K562 (cell line): ENCODE results near the gene HNRNPA3. TPM values are rescaled to one million over a fixed set of nuclear protein-coding genes. Genes with fewer than 3 reads are reported as not detected.

Experiments
- COPS2 ChIP-seq: fragments of 450-650 bp; conservative IDR thresholded peaks from 2 replicates; pipeline ENCODE4 v1.6.1; 2016; ENCODE audit warnings: mild to moderate bottlenecking, moderate library complexity
- ELF1 ChIP-seq: fragments of 200-800 bp; sonication (Bioruptor generic); IDR thresholded peaks from 2 replicates; pipeline ENCODE4 v1.6.1; 2016; ENCODE audit warnings: missing genetic modification characterization, missing compliant biosample characterization
- ETV1 ChIP-seq: fragments of 450-650 bp; conservative IDR thresholded peaks from 2 replicates; pipeline ENCODE4 v1.6.1; 2016; ENCODE audit warnings: missing genetic modification characterization, control low read depth, low read depth, missing compliant biosample characterization
- GTF2A2 ChIP-seq: IDR thresholded peaks from 2 replicates; pipeline ENCODE4 v1.6.1; 2016; ENCODE audit warnings: mild to moderate bottlenecking, missing genetic modification characterization, missing compliant biosample characterization
- HDAC3 ChIP-seq: fragments of 450-650 bp; IDR thresholded peaks from 2 replicates; pipeline ENCODE4 v1.6.1; 2018; ENCODE audit warnings: borderline replicate concordance, mild to moderate bottlenecking, moderate library complexity; ENCODE audit not compliant: partially characterized antibody
- HDAC8 ChIP-seq: fragments of 450-650 bp; IDR thresholded peaks from 2 replicates; pipeline ENCODE4 v1.6.1; 2016; ENCODE audit warnings: mild to moderate bottlenecking, missing genetic modification characterization, moderate library complexity, missing compliant biosample characterization
- HNRNPLL ChIP-seq: fragments of 200-400 bp; formaldehyde crosslinking; IDR thresholded peaks from 2 replicates; pipeline ENCODE4 v1.6.1; 2017; ENCODE audit warnings: low read length, low read depth, mild to moderate bottlenecking; ENCODE audit not compliant: poor library complexity, severe bottlenecking
- KDM2B ChIP-seq: fragments of 250-450 bp; sonication (Bioruptor Pico); IDR thresholded peaks from 2 replicates; pipeline ENCODE4 v1.8.0; 2021; ENCODE audit warnings: mild to moderate bottlenecking, moderate library complexity
- NR4A1 ChIP-seq, 2 experiments: fragments of 250-450 bp in 1 of 2; fragments of 450-650 bp in 1 of 2; sonication (Bioruptor Pico) in 1 of 2; IDR thresholded peaks; 2 replicates each; pipeline versions ENCODE4 v1.4.0 to v1.6.1; 2016 to 2020; ENCODE audit warnings: mild to moderate bottlenecking in 2 of 2, missing compliant biosample characterization in 1 of 2, missing genetic modification characterization in 1 of 2, moderate library complexity in 1 of 2
- OTX1 ChIP-seq: fragments of 450-650 bp; formaldehyde crosslinking; IDR thresholded peaks from 2 replicates; pipeline ENCODE4 v1.4.0; 2022; ENCODE audit warnings: mild to moderate bottlenecking
- PTBP1 ChIP-seq: fragments of 200-400 bp; formaldehyde crosslinking; IDR thresholded peaks from 2 replicates; pipeline ENCODE4 v1.6.1; 2017; ENCODE audit warnings: low read depth, low read length
- PURB ChIP-seq: sonication (generic); formaldehyde crosslinking; IDR thresholded peaks from 2 replicates; pipeline ENCODE4 v1.9.0; 2021; ENCODE audit warnings: low read depth, mild to moderate bottlenecking, missing genetic modification reagents
- RFX5 ChIP-seq: IDR thresholded peaks from 2 replicates; pipeline ENCODE4 v1.6.1; 2011; ENCODE audit warnings: low read depth, mild to moderate bottlenecking, improper control_type of control experiment, low read length
- SMC3 ChIP-seq: conservative IDR thresholded peaks from 2 replicates; pipeline ENCODE4 v1.6.1; 2011; ENCODE audit warnings: low read depth, low read length, improper control_type of control experiment; ENCODE audit not compliant: insufficient read depth
- SRF ChIP-seq, 2 experiments: fragments of 250-450, 450-650 bp in 1 of 2; sonication (Bioruptor Pico) in 1 of 2; sonication (generic) in 1 of 2; formaldehyde crosslinking; IDR thresholded peaks; 2 replicates each; pipeline versions ENCODE4 v1.5.0 to v1.5.1; 2020 to 2022; ENCODE audit warnings: mild to moderate bottlenecking in 1 of 2, missing genetic modification reagents in 1 of 2
- TBL1XR1 ChIP-seq, 2 experiments: IDR thresholded peaks; 2 replicates each; pipeline ENCODE4 v1.6.1; 2012; ENCODE audit warnings: improper control_type of control experiment in 2 of 2, low read length in 2 of 2, mild to moderate bottlenecking in 1 of 2
- TEAD4 ChIP-seq, 2 experiments: sonication (generic) in 1 of 2; formaldehyde crosslinking in 1 of 2; IDR thresholded peaks; 2 replicates each; pipeline versions ENCODE4 v1.6.1 to v1.8.0; 2012 to 2022; ENCODE audit warnings: borderline replicate concordance in 1 of 2, inconsistent platforms in 1 of 2, low read length in 1 of 2, mild to moderate bottlenecking in 1 of 2, missing genetic modification reagents in 1 of 2
- TOE1 ChIP-seq, 2 experiments: fragments of 450-650 bp in 1 of 2; sonication (generic) in 1 of 2; formaldehyde crosslinking in 1 of 2; IDR thresholded peaks; 2 replicates each; pipeline versions ENCODE4 v1.7.1 to v1.8.0; 2016 to 2022; ENCODE audit warnings: borderline replicate concordance in 2 of 2, mild to moderate bottlenecking in 2 of 2, antibody characterized with exemption in 1 of 2, inconsistent platforms in 1 of 2, low read depth in 1 of 2, missing genetic modification reagents in 1 of 2, moderate library complexity in 1 of 2
- YBX1 ChIP-seq: fragments of 450-650 bp; IDR thresholded peaks from 2 replicates; pipeline ENCODE4 v1.7.1; 2016; ENCODE audit warnings: mild to moderate bottlenecking
- ZNF133 ChIP-seq: fragments of 250-450 bp; sonication (Bioruptor Pico); IDR thresholded peaks from 2 replicates; pipeline ENCODE4 v1.4.0; 2020; ENCODE audit warnings: mild to moderate bottlenecking
- ZNF41 ChIP-seq: fragments of 250-450 bp; sonication (Bioruptor Pico); conservative IDR thresholded peaks from 2 replicates; pipeline ENCODE4 v1.4.0; 2020; ENCODE audit warnings: mild to moderate bottlenecking
- polyA plus RNA-seq, 8 experiments: library from polyadenylated mRNA; depleted of rRNA in 4 of 8; stranded (reverse) in 5 of 8; unstranded in 3 of 8; fragments of >200 nt; fragmentation: Nextera tagmentation in 2 of 8; fragmentation: Illumina TruSeq in 1 of 8; extraction: Ambion mirVana in 2 of 8; extraction: Trizol in 1 of 8; gene quantifications; 2 replicates each; pipeline versions ENCODE4 v1.2.1 to v1.2.3, GENCODE V29; 2011 to 2014; ENCODE audit warnings: inconsistent platforms in 1 of 8, missing spikeins in 1 of 8
- total RNA-seq, 7 experiments: library from RNA; depleted of rRNA in 6 of 7; stranded (reverse); fragments of >200 nt in 6 of 7; fragmentation: Illumina TruSeq in 2 of 7; extraction: Trizol in 2 of 7; gene quantifications; 2 replicates each; pipeline versions ENCODE4 v1.2.1 to v1.2.3, GENCODE V29; 2011 to 2021; ENCODE audit warnings: low replicate concordance in 1 of 7
- TF ChIP-seq, protein P1 (sequence below): fragments of 250-450 bp; sonication (Bioruptor Pico); IDR thresholded peaks from 2 replicates; pipeline ENCODE4 v1.8.0; 2021; ENCODE audit warnings: mild to moderate bottlenecking, moderate library complexity
- TF ChIP-seq, protein P2 (sequence below): fragments of 450-650 bp; IDR thresholded peaks from 2 replicates; pipeline ENCODE4 v1.6.1; 2016; ENCODE audit warnings: borderline replicate concordance

The HNRNPA3 gene
- total and polyA plus RNA-seq, 9 of the 15 experiments (the other 6 are each of a cell fraction or from before 2014, with no cell fraction given): 72.8 to 428 (median 192) TPM

DNA sequence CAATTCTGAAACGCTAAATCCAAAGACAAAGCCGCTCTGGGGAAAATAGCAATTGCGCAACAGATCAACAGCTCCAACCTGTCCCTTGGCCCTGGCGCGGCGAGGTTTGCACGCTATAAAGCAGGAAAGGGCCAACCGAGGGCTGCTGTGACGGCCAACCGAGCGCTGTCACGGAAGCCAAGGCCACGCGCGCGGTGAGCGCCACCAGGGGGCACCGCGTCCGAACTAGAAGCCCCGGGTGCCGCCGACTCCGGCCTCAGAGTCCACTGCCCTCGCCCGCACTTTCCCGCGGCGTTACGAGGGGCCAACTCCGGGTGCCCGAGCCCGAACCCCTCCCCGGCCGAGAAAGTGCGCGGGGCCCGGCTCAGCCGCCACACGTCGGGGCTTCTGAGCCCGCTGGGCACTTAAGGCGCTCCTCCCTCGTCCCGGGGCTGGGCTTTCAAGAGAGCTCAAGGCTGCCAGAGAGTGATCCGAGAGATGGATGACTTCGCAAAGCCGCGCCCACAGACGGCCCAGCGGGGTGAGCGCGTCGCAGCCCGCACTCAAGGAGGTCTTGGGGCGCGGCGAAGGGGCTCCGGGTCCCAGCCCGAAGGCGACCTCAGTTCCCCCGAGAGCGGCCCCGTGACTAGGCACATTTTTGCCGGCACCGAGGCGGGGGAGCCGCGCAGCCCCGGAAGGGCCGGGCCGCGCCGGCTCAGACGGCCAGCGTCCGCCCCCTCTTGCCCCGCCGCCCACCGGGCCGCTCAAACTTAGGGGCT lies 51.0 kb downstream of the HNRNPA3 start (continued):
- peak; percentile 71 to 81; a peak in 3 of 4 replicates for TF ChIP-seq TBL1XR1 (IDR thresholded peaks at IDR 0.05; ENCODE audit: low read length in 2 of 2)
- peak; percentile 92 for TF ChIP-seq SMC3
- no peak for TF ChIP-seq YBX1
- 0 out of 2 replicates have a peak, but pooled peaks have one; percentile 23 for TF ChIP-seq OTX1 (CRISPR knock-in tag)
- TF ChIP-seq, protein P1, sequence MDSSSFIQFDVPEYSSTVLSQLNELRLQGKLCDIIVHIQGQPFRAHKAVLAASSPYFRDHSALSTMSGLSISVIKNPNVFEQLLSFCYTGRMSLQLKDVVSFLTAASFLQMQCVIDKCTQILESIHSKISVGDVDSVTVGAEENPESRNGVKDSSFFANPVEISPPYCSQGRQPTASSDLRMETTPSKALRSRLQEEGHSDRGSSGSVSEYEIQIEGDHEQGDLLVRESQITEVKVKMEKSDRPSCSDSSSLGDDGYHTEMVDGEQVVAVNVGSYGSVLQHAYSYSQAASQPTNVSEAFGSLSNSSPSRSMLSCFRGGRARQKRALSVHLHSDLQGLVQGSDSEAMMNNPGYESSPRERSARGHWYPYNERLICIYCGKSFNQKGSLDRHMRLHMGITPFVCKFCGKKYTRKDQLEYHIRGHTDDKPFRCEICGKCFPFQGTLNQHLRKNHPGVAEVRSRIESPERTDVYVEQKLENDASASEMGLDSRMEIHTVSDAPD: no peak
- peak; percentile 67 for TF ChIP-seq HDAC3
- TF ChIP-seq HDAC8 (tag): peak; percentile 92
- TF ChIP-seq TEAD4 (IDR thresholded peaks at IDR 0.05; ENCODE audit: low read length): peak; percentile 68
- no peak for TF ChIP-seq TEAD4 (CRISPR knock-in tag; IDR thresholded peaks at IDR 0.05; ENCODE audit: borderline replicate concordance)
- peak; percentile 86 for TF ChIP-seq TOE1 (IDR thresholded peaks at IDR 0.05; ENCODE audit: borderline replicate concordance)
- TF ChIP-seq TOE1 (CRISPR knock-in tag; IDR thresholded peaks at IDR 0.05; ENCODE audit: borderline replicate concordance, low read depth): 0 out of 2 replicates have a peak, but pooled peaks have one; percentile 81
- TF ChIP-seq PURB (CRISPR knock-in tag): no peak
- TF ChIP-seq ZNF133: no peak
- peak; percentile 95 for TF ChIP-seq ETV1 (tag)
- TF ChIP-seq RFX5: peak; percentile 40; the same call in 1 of the 2 replicates
- peak in 1 of 2 experiments; percentile 76; a peak in 2 of 4 replicates for TF ChIP-seq SRF (CRISPR knock-in tag; IDR thresholded peaks at IDR 0.05)
- TF ChIP-seq, protein P2, sequence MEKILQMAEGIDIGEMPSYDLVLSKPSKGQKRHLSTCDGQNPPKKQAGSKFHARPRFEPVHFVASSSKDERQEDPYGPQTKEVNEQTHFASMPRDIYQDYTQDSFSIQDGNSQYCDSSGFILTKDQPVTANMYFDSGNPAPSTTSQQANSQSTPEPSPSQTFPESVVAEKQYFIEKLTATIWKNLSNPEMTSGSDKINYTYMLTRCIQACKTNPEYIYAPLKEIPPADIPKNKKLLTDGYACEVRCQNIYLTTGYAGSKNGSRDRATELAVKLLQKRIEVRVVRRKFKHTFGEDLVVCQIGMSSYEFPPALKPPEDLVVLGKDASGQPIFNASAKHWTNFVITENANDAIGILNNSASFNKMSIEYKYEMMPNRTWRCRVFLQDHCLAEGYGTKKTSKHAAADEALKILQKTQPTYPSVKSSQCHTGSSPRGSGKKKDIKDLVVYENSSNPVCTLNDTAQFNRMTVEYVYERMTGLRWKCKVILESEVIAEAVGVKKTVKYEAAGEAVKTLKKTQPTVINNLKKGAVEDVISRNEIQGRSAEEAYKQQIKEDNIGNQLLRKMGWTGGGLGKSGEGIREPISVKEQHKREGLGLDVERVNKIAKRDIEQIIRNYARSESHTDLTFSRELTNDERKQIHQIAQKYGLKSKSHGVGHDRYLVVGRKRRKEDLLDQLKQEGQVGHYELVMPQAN: peak; percentile 84
- TF ChIP-seq COPS2: no peak
- TF ChIP-seq KDM2B (CRISPR knock-in tag): peak; percentile 90
- TF ChIP-seq ZNF41 (CRISPR knock-in tag): peak; percentile 68; the same call in 1 of the 2 replicates
- TF ChIP-seq HNRNPLL: peak; percentile 54
- TF ChIP-seq NR4A1 (CRISPR knock-in tag; IDR thresholded peaks at IDR 0.05): peak; percentile 85; the same call in 1 of the 2 replicates
- TF ChIP-seq NR4A1 (tag; IDR thresholded peaks at IDR 0.05): peak; percentile 80
- peak; percentile 70; the same call in 1 of the 2 replicates for TF ChIP-seq PTBP1
- no peak for TF ChIP-seq GTF2A2 (tag)
- peak; percentile 88 for TF ChIP-seq ELF1 (tag)
